GM19455 (cell line): ENCODE results near the gene METRN.

Source experiments
- ATAC-seq: cut with Tn5 transposase; IDR thresholded peaks from one replicate; pipeline ENCODE4 v1.9.1; 2021; ENCODE audit not compliant: unreplicated experiment

Gene METRN

GRCh38 chr16:714558-715476 lies at the start of gene METRN:
METRN (plus strand) TSS chr16:715118; CDS start chr16:715290, 172 bp downstream.
- no peak for ATAC-seq

GRCh38 chr16:666572-666971 lies 48.3 kb upstream of the METRN start:
- ATAC-seq = no peak

DNA sequence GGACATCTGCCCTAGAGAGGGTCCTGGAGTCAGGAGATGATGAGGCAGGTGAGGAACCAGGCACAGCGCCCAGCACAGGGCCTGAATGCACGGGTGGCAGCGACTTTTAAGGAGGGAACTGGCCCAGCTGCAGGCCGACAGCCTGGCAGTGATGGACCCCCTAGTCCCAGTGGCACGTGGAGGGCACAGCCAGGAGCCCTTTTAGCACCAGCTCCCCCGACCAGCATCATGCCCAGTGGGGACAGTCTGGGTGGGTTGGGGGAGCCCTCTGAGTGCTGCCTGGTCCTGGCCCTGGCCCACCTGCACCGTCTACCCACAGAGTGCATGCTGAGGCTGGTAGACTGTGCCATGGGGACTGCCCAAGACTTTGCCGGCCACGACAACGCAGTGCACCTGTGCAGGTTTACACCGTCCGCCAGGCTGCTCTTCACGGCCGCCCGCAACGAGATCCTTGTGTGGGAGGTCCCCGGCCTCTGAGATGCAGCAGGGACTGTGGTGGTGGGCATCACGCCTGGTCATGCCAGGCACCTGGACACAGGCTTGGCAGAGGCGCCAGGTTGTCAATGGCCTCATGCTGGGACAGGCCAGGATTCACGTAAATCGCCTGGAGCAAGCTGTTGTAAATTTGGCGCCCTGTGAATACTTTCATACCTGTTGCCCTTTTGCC lies 47.7 kb upstream of the METRN start:
- ATAC-seq = no peak

DNA sequence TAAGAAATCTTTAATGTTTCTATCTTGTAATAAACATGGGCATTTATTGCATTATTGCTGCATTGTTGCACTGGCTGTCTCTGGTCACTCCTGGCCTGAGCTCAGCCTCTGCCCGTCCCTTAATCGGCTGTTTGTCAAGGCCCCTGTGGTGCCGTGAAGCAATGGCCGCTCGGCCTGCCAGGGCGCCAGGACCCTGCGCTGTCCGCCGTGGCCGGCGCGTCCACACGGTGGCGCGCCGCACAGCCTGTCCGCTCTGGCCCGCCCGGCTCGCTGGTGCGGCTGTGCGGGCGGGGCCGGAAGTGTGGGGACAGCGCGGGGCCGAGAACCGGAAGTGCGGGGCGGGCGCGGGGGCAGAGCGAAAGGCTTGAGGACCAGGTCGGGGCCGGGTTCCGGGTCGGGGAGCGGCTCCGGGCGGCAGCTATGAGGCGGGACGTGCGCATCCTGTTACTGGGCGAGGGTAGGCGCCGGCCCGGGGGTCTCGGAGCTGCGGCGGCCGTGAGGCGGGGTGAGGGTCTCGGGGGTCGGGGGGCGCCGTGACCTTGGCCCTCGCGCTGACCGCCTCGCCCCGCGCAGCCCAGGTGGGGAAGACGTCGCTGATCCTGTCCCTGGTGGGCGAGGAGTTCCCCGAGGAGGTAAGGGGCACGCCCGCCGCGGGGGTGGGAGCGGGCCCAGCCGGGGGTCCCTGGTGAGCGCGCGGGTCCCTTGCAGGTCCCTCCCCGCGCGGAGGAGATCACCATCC lies 47.0 kb upstream of the METRN start, which contains the start of gene RHOT2:
Gene RHOT2, plus strand, starts transcription at position 353 of the 739 bp plus-strand sequence. Its CDS starts 68 bp downstream, at position 421.
- peak; percentile 66 for ATAC-seq

DNA sequence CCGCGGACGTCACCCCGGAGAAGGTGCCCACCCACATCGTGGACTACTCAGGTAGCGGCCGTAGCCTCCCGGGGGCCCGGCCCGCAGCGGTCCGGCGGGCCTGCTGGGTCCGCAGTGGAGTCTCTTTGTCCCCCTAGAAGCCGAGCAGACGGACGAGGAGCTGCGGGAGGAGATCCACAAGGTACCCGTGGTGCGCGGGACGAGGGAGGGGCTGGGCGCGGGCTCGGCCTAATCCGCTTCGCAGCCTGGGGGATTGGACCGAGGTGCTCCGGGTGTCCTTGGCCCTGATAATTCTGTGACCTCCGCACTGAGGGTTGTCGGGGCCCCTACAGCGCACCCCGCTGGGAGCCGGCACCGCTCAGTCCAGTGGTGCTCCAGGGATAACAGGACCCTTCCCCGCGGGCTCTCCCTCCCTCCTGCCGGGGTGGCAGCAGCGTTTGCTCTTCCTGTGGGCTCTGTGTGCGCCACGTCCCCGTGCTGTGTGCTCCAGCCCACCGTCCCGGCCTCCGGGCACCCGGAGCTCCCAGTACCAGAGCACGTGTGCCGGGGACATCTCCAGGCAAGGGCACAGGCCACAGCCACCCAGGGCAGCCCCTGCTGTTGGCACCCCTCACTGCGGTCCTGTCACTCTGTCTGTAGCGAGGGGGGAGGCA lies 46.3 kb upstream of the METRN start:
- ATAC-seq = no peak

GRCh38 chr16:669666-670065 lies 45.3 kb upstream of the METRN start:
- ATAC-seq = no peak

DNA sequence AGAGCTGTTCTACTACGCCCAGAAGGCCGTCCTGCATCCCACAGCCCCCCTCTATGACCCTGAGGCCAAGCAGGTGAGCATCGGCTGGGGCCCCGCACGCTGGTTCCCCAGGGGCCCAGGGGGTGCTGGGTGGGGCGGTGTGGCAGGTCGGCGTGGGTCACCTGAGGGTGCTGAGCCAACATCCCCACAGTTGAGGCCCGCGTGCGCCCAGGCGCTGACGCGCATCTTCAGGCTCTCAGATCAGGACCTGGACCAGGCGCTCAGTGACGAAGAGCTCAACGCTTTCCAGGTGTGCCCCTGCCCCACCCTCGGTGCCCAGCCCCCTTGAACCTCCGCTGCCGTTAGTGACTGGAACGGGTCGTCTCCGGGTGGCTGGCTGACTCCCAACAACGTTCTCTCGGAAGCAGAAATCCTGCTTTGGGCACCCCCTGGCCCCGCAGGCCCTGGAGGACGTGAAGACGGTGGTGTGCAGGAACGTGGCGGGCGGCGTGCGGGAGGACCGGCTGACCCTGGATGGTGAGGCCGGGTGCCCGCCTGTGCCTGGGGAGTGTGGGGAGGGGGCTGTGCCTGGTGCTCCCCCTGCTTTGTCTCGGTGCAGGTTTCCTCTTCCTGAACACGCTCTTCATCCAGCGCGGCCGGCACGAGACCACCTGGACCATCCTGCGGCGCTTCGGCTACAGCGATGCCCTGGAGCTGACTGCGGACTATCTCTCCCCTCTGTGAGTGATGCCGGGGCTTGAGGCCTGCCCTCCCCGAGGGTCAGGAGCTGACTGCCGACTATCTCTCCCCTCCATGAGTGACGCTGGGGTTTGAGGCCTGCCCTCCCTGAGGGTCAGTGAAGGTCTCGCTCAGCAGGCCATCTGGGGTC lies 44.2 kb upstream of the METRN start:
- ATAC-seq = no peak

DNA sequence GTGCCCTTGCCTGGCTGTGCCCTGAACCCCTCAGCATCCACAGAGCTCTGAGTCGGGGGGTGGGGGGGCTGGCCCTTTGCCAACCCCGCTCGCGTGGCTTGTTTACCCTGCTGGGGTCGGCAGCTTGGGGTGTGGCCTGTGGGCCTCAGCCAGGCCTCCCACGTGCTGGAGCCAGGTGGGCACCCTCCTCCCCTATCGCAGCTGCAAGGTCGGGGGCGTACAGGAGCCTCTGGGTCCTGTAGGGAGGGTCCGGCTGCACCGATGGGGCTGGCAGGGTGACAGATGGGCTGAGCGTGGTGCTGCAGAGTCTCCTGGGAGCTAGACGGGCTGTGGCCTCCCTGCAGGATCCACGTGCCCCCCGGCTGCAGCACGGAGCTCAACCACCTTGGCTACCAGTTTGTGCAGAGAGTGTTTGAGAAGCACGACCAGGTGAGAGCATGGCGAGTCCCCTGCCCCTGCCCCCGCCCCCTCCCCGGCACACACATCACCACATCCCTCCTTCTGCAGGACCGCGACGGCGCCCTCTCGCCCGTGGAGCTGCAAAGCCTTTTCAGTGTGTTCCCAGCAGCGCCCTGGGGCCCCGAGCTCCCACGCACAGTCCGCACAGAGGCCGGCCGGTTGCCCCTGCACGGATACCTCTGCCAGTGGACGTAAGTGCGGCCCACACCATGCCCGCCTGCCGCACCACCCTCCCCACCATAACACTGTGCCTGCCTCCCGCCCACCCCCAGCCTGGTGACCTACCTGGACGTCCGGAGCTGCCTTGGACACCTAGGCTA lies 43.4 kb upstream of the METRN start:
- no peak for ATAC-seq

- no peak for ATAC-seq
Measured at GRCh38 chr16:672371-672770, 42.5 kb upstream of the METRN start.

DNA sequence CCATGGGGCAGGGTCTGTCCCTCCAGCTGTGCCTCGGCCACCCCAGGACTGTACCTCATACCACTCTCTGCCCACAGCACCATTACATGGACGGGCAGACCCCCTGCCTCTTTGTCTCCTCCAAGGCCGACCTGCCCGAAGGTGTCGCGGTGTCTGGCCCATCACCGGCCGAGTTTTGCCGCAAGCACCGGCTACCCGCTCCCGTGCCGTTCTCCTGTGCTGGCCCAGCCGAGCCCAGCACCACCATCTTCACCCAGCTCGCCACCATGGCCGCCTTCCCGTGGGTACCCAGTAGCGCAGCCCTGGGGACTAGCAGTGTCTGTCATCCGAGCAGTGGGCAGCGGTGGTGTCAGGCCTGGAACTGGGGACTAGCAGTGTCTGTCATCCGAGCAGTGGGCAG lies 42.1 kb upstream of the METRN start:
- ATAC-seq = no peak

DNA sequence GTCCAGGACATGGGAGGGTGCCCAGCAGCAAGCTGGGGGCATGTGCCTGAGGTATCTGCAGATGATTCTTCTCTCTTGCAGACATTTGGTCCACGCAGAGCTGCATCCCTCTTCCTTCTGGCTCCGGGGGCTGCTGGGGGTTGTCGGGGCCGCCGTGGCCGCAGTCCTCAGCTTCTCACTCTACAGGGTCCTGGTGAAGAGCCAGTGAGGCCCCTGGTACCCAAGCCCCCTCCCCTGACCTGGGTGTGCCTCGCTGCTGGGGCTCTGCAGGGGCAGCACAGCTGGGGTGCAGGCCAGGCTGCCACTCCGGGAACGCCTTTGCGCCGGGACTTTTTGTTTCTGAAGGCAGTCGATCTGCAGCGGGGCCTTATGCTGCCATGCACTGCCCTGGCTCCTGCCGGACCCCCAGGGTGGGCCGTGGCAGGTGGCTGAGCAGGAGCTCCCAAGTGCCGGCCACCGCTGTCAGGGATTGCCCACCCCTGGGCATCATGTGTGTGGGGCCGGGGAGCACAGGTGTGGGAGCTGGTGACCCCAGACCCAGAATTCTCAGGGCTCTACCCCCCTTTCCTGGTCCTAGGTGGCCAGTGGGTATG lies 41.4 kb upstream of the METRN start:
- ATAC-seq = no peak

- no peak for ATAC-seq
Measured at GRCh38 chr16:674214-674881, 40.6 kb upstream of the METRN start.

- no peak for ATAC-seq
Measured at GRCh38 chr16:674968-675883, 39.7 kb upstream of the METRN start, which contains the start of gene RHBDL1. RHBDL1 (plus strand) TSS chr16:675671; CDS start chr16:675791, 120 bp downstream.

GRCh38 chr16:675884-676564 lies 38.9 kb upstream of the METRN start:
- no peak for ATAC-seq

GRCh38 chr16:676565-676902 lies 38.4 kb upstream of the METRN start:
- ATAC-seq = no peak

DNA sequence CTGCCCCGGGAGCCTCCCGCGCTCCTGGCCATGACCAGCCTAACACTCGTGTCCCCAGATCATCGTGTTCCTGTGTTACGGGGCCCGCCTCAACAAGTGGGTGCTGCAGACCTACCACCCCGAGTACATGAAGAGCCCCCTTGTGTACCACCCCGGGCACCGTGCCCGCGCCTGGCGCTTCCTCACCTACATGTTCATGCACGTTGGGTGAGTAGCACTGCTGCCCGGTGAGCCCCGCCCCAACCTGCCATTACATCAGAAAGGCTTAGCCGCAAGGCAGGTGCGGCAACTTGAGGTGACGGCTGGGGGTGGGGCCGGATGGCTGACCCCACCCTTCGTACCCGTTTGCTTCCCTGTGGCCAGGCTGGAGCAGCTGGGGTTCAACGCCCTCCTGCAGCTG lies 38.0 kb upstream of the METRN start:
- ATAC-seq = no peak
